HCT116 (cell line): ENCODE results near the gene ABHD2. TPM values are rescaled to one million over a fixed set of nuclear protein-coding genes. Genes with fewer than 3 reads are reported as not detected.
"Not testable (repeated sequence)": the region's sequence is repeated elsewhere in the genome, so short reads cannot be mapped to it uniquely, and the experiment has no call there.

Experiments
- ATAC-seq: fragments of 200-7000 bp; cut with Tn5 transposase; 2 replicates; pipeline ENCODE4 v1.9.1; 2020; ENCODE audit warnings: mild to moderate bottlenecking, moderate library complexity
- BruUV-seq: library from RNA; stranded (reverse); fragments of 400-500 nt; replicated peaks from 2 replicates; lab custom pipeline; 2021; lab: Mats Ljungman, UMichigan
- CTCF ChIA-PET: fragments of 300-600 bp; sonication (Branson Sonifier 250); formaldehyde crosslinking; loops from one replicate; lab custom pipeline; 2021; ENCODE audit warnings: antibody characterized with exemption; lab: Charles Lee
- POLR2A ChIA-PET: fragments of 300-600, 350-600 bp; sonication (Branson Sonifier 250); formaldehyde crosslinking; loops from one replicate; lab custom pipeline; 2021; ENCODE audit warnings: antibody characterized with exemption; lab: Charles Lee
- RAD21 ChIA-PET, 2 experiments: fragments of 300-600 bp; sonication (Branson Sonifier 250); formaldehyde crosslinking; loops; one replicate each; lab custom pipeline; 2023; ENCODE audit warnings: low total read pairs in 2 of 2; ENCODE audit not compliant: uncharacterized antibody in 2 of 2, unreplicated experiment in 2 of 2, low non-redundant PET in 1 of 2; lab: Charles Lee
- DNase-seq: peaks from one replicate; pipeline ENCODE4 v3.0.0-alpha.2; 2010; ENCODE audit warnings: low read depth, low spot score
- H2AFZ ChIP-seq: fragments of 200-600 bp; shearing (Covaris generic), sonication (generic); 2 replicates; pipeline ENCODE4 v1.6.1; 2017; ENCODE audit warnings: low read depth, mixed run types, mixed read lengths, antibody characterized with exemption, low read length; ENCODE audit not compliant: poor library complexity, severe bottlenecking
- H3K27ac ChIP-seq: 2 replicates; pipeline ENCODE4 v1.5.1; 2012; ENCODE audit warnings: low read depth, low read length
- H3K27me3 ChIP-seq: fragments of 200-600 bp; sonication (generic); 2 replicates; pipeline ENCODE4 v1.6.1; 2016; ENCODE audit warnings: mixed run types, low read length, mixed read lengths; ENCODE audit not compliant: insufficient read depth
- H3K36me3 ChIP-seq, 2 experiments: fragments of 200-500 bp in 1 of 2; fragments of 200-600 bp in 1 of 2; sonication (Bioruptor generic) in 1 of 2; sonication (generic) in 1 of 2; 2 replicates each; pipeline versions ENCODE4 v1.5.1 to v1.6.1; 2014 to 2016; ENCODE audit warnings: low read length in 2 of 2, inconsistent platforms in 1 of 2, mixed read lengths in 1 of 2, mixed run types in 1 of 2; ENCODE audit not compliant: insufficient read depth in 2 of 2, control insufficient read depth in 1 of 2
- H3K4me1 ChIP-seq, 2 experiments: fragments of 200-600 bp in 1 of 2; sonication (generic) in 1 of 2; 2 replicates each; pipeline versions ENCODE4 v1.5.1 to v1.6.1; 2012 to 2017; ENCODE audit warnings: low read length in 2 of 2, inconsistent platforms in 1 of 2, mild to moderate bottlenecking in 1 of 2, mixed read lengths in 1 of 2, mixed run types in 1 of 2, moderate library complexity in 1 of 2; ENCODE audit not compliant: insufficient read depth in 2 of 2, control insufficient read depth in 1 of 2
- H3K4me2 ChIP-seq: fragments of 200-600 bp; sonication (generic); 2 replicates; pipeline ENCODE4 v1.6.1; 2017; ENCODE audit warnings: mixed run types, low read length, mixed read lengths
- H3K4me3 ChIP-seq, 2 experiments: fragments of 200-600 bp in 1 of 2; sonication (generic) in 1 of 2; replicated peaks in 1 of 2; 2 replicates each; pipeline ENCODE4 v1.5.1; 2011 to 2016; ENCODE audit warnings: low read length in 2 of 2, control low read depth in 1 of 2, low read depth in 1 of 2, mild to moderate bottlenecking in 1 of 2, mixed read lengths in 1 of 2, mixed run types in 1 of 2
- H3K79me2 ChIP-seq: fragments of 200-600 bp; sonication (generic); 2 replicates; pipeline ENCODE4 v1.6.1; 2017; ENCODE audit warnings: mild to moderate bottlenecking, mixed run types, low read length, moderate library complexity, mixed read lengths; ENCODE audit not compliant: insufficient read depth
- H3K9ac ChIP-seq: fragments of 200-600 bp; sonication (generic); 2 replicates; pipeline ENCODE4 v1.6.1; 2016; ENCODE audit warnings: low read length, mixed read lengths
- H3K9me2 ChIP-seq: fragments of 200-600 bp; sonication (generic), shearing (Covaris generic); 2 replicates; pipeline ENCODE4 v1.6.1; 2017; ENCODE audit warnings: mixed run types, mild to moderate bottlenecking, moderate library complexity; ENCODE audit not compliant: insufficient read depth
- H3K9me3 ChIP-seq, 2 experiments: fragments of 200-500 bp in 1 of 2; fragments of 200-600 bp in 1 of 2; sonication (Bioruptor generic) in 1 of 2; sonication (generic) in 1 of 2; 2 replicates each; pipeline ENCODE4 v1.6.1; 2014 to 2017; ENCODE audit warnings: low read length in 2 of 2, mixed read lengths in 2 of 2, inconsistent platforms in 1 of 2, low read depth in 1 of 2, mild to moderate bottlenecking in 1 of 2, mixed run types in 1 of 2, moderate library complexity in 1 of 2; ENCODE audit not compliant: control insufficient read depth in 1 of 2, insufficient read depth in 1 of 2
- H4K20me1 ChIP-seq: fragments of 200-600 bp; sonication (generic), shearing (Covaris generic); 2 replicates; pipeline ENCODE4 v1.6.1; 2017; ENCODE audit warnings: mixed run types, mild to moderate bottlenecking, moderate library complexity; ENCODE audit not compliant: insufficient read depth
- CBX3 ChIP-seq: IDR thresholded peaks from 2 replicates; pipeline ENCODE4 v1.6.1; 2012; ENCODE audit warnings: low read depth
- EZH2 ChIP-seq: fragments of 200-600 bp; sonication (generic); IDR thresholded peaks from 2 replicates; pipeline ENCODE4 v1.6.1; 2017; ENCODE audit warnings: antibody characterized with exemption, mixed run types
- JUND ChIP-seq: IDR thresholded peaks from 2 replicates; pipeline ENCODE4 v1.6.1; 2012
- MAX ChIP-seq: IDR thresholded peaks from 2 replicates; pipeline ENCODE4 v1.6.1; 2012
- POLR2A ChIP-seq: IDR thresholded peaks from 2 replicates; pipeline ENCODE4 v1.7.0; 2011; ENCODE audit warnings: borderline replicate concordance; ENCODE audit not compliant: insufficient read depth, insufficient read length; ENCODE audit errors: extremely low read depth
- POLR2AphosphoS5 ChIP-seq: IDR thresholded peaks from 2 replicates; pipeline ENCODE4 v1.6.1; 2011; ENCODE audit warnings: mild to moderate bottlenecking, low read depth, low read length, moderate library complexity
- RAD21 ChIP-seq: IDR thresholded peaks from 2 replicates; pipeline ENCODE4 v1.6.1; 2012; ENCODE audit warnings: low read depth, mild to moderate bottlenecking
- REST ChIP-seq: IDR thresholded peaks from 2 replicates; pipeline ENCODE4 v1.6.1; 2012; ENCODE audit warnings: low read depth
- SRF ChIP-seq: IDR thresholded peaks from 2 replicates; pipeline ENCODE4 v1.6.1; 2012; ENCODE audit warnings: low read depth
- YY1 ChIP-seq: IDR thresholded peaks from 2 replicates; pipeline ENCODE4 v1.6.1; 2011; ENCODE audit warnings: low read length, low read depth, moderate library complexity, mild to moderate bottlenecking; ENCODE audit not compliant: insufficient replicate concordance; ENCODE audit errors: extremely low read depth
- ZBTB33 ChIP-seq: IDR thresholded peaks from 2 replicates; pipeline ENCODE4 v1.6.1; 2011; ENCODE audit warnings: mild to moderate bottlenecking, low read length, moderate library complexity; ENCODE audit not compliant: insufficient replicate concordance; ENCODE audit errors: extremely low read depth
- intact Hi-C: fragments of 100-400 bp; cut with micrococcal nuclease; formaldehyde crosslinking; loops from 2 replicates; pipeline ENCODE4 v1.10.0; 2022
- total RNA-seq: library from RNA; stranded (reverse); gene quantifications from one replicate; pipeline ENCODE4 v1.2.1, GENCODE V29; 2021; ENCODE audit not compliant: unreplicated experiment

ABHD2 gene
- total RNA-seq, 1 experiment from 2014 or later: 40.8 TPM

GRCh38 chr15:89239883-89240810 lies 151.9 kb downstream of the ABHD2 start:
- H3K9ac ChIP-seq, H3K9me2 ChIP-seq, ATAC-seq, H3K36me3 ChIP-seq, H4K20me1 ChIP-seq, DNase-seq, POLR2A ChIA-PET, H3K27me3 ChIP-seq, H3K9me3 ChIP-seq, H3K27ac ChIP-seq, H3K4me1 ChIP-seq, H3K4me3 ChIP-seq, H3K4me2 ChIP-seq, CTCF ChIA-PET, H2AFZ ChIP-seq, BruUV-seq, intact Hi-C loops, RAD21 ChIA-PET: not testable (repeated sequence)
- peaks cover 13% of the 10 kb centered on the region for H3K79me2 ChIP-seq

GRCh38 chr15:89243046-89243690 lies 154.9 kb downstream of the ABHD2 start:
- Histone ChIP-seq H3K79me2 (peaks cover 43% of the 10 kb centered on the region), H3K4me3 (peak overlapping the region; percentile 76 to 78), H3K9me3 (peaks cover 0 to 4% of the 10 kb centered on the region in 2 experiments; a peak in 1 of 4 replicates), H3K9ac (peak overlapping the region; percentile 79), H3K27ac (peak overlapping the region; percentile 79; the same call in 1 of the 2 replicates), H3K36me3 (peaks cover 3 to 9% of the 10 kb centered on the region in 2 experiments), H3K4me2 (peak overlapping the region; percentile 78), H3K4me1 (peaks cover 4 to 17% of the 10 kb centered on the region in 2 experiments; a peak in 3 of 4 replicates), H3K27me3 (no peaks in the 10 kb centered on the region), H3K9me2 (no peaks in the 10 kb centered on the region), H2AFZ (peak overlapping the region; percentile 56), H4K20me1 (peaks cover 6% of the 10 kb centered on the region; the same call in 1 of the 2 replicates)
- ChIA-PET RAD21 (interaction anchor here (1.0 to 3.0 kb wide), 2 partner anchors 36 kb away, joined by 6 to 10 read pairs; no protein-coding TSS in a partner anchor), POLR2A (interaction anchor here (0.9 to 1.1 kb wide), 2 partner anchors 10 to 36 kb away, joined by 3 to 6 read pairs; no protein-coding TSS in a partner anchor), CTCF (interaction anchor here (1.0 to 2.3 kb wide), 2 partner anchors 10 to 37 kb away, joined by 3 to 20 read pairs; no protein-coding TSS in a partner anchor)
- TSS peak; percentile 92 for BruUV-seq
- ATAC-seq (no peak), DNase-seq (no peak)
- intact Hi-C loops: loop anchor here (1.0 kb wide), 1 partner anchor 92 kb away; no protein-coding TSS in a partner anchor
- TF ChIP-seq SRF: no peak
- TF ChIP-seq JUND: no peak
- TF ChIP-seq ZBTB33: no peak
- TF ChIP-seq POLR2AphosphoS5: no peak
- TF ChIP-seq REST: no peak
- no peak for TF ChIP-seq EZH2
- TF ChIP-seq MAX: no peak
- TF ChIP-seq CBX3: no peak
- TF ChIP-seq POLR2A: no peak
- TF ChIP-seq RAD21: no peak
- TF ChIP-seq YY1: no peak
